GM21390 (cell line): ENCODE results near the gene KCNG2.
"Not testable (repeated sequence)": the region's sequence is repeated elsewhere in the genome, so short reads cannot be mapped to it uniquely, and the experiment has no call there.

Experiments used
- ATAC-seq: cut with Tn5 transposase; IDR thresholded peaks from one replicate; pipeline ENCODE4 v1.9.1; 2021; ENCODE audit not compliant: unreplicated experiment

Gene KCNG2

GRCh38 chr18:79867666-79868065 is 69.9 kb downstream of the KCNG2 start:
- no peak for ATAC-seq

GRCh38 chr18:79868168-79868784 is 70.5 kb downstream of the KCNG2 start:
- ATAC-seq, result no peak

- no peak for ATAC-seq
These were observed 71.2 kb downstream of the KCNG2 start for GRCh38 chr18:79868811-79869541.

- ATAC-seq, result no peak
These were observed 72.0 kb downstream of the KCNG2 start for GRCh38 chr18:79869591-79870300.

GRCh38 chr18:79870301-79871025 is 72.7 kb downstream of the KCNG2 start:
- ATAC-seq, result no peak

GRCh38 chr18:79871026-79871390 is 73.3 kb downstream of the KCNG2 start:
- no peak for ATAC-seq

- no peak for ATAC-seq
These were observed 73.8 kb downstream of the KCNG2 start for GRCh38 chr18:79871481-79872091.

GRCh38 chr18:79872527-79873444 is 75.0 kb downstream of the KCNG2 start:
- ATAC-seq, result no peak

GRCh38 chr18:79873449-79874110 is 75.8 kb downstream of the KCNG2 start:
- ATAC-seq, result no peak

GRCh38 chr18:79874553-79875530 is 77.1 kb downstream of the KCNG2 start:
- no peak for ATAC-seq

- ATAC-seq, result no peak
These were observed 77.8 kb downstream of the KCNG2 start for GRCh38 chr18:79875531-79875919.

- ATAC-seq, result no peak
These were observed 78.3 kb downstream of the KCNG2 start for GRCh38 chr18:79875931-79876461.

- ATAC-seq, result no peak
These were observed 78.8 kb downstream of the KCNG2 start for GRCh38 chr18:79876497-79876896.

- no peak for ATAC-seq
These were observed 79.7 kb downstream of the KCNG2 start for GRCh38 chr18:79877163-79878091.

GRCh38 chr18:79878246-79878645 is 80.5 kb downstream of the KCNG2 start:
- not testable (repeated sequence) for ATAC-seq

- no peak for ATAC-seq
These were observed 81.1 kb downstream of the KCNG2 start for GRCh38 chr18:79878741-79879378.

GRCh38 chr18:79879566-79879965 is 81.8 kb downstream of the KCNG2 start:
- ATAC-seq, result no peak
